HepG2 (cell line): ENCODE results near the gene MXD3. TPM values are rescaled to one million over a fixed set of nuclear protein-coding genes. Genes with fewer than 3 reads are reported as not detected.
A peak's percentile ranks its signal among the peaks of the same experiment; 100 is the strongest.

Experiments used
- CREBL2 ChIP-seq: sonication (generic); formaldehyde crosslinking; IDR thresholded peaks from 2 replicates; pipeline ENCODE4 v1.8.1; 2023; ENCODE audit warnings: missing genetic modification reagents, mild to moderate bottlenecking, borderline replicate concordance
- HMGXB3 ChIP-seq: sonication (generic); formaldehyde crosslinking; IDR thresholded peaks from 2 replicates; pipeline ENCODE4 v1.4.0; 2020; ENCODE audit warnings: missing genetic modification reagents, borderline replicate concordance
- KLF16 ChIP-seq, 2 experiments: sonication (generic) in 1 of 2; formaldehyde crosslinking in 1 of 2; IDR thresholded peaks; 2 replicates each; pipeline versions ENCODE4 v1.6.1 to v1.8.0; 2016 to 2023; ENCODE audit warnings: missing genetic modification reagents in 2 of 2, missing compliant biosample characterization in 1 of 2
- LBX2 ChIP-seq: sonication (generic); formaldehyde crosslinking; IDR thresholded peaks from 2 replicates; pipeline ENCODE4 v1.5.0; 2020; ENCODE audit warnings: missing genetic modification reagents, mild to moderate bottlenecking, borderline replicate concordance
- MXI1 ChIP-seq: IDR thresholded peaks from 3 replicates; pipeline ENCODE4 v1.6.1; 2012; ENCODE audit warnings: low read depth, low read length, inconsistent platforms, borderline replicate concordance
- REST ChIP-seq, 2 experiments: IDR thresholded peaks; 2 replicates each; pipeline ENCODE4 v1.6.1; 2011 to 2012; ENCODE audit warnings: low read length in 2 of 2, borderline replicate concordance in 1 of 2, low read depth in 1 of 2, mild to moderate bottlenecking in 1 of 2, moderate library complexity in 1 of 2
- RFX5 ChIP-seq: IDR thresholded peaks from 2 replicates; pipeline ENCODE4 v1.6.1; 2011; ENCODE audit warnings: low read depth, low read length, improper control_type of control experiment
- THAP7 ChIP-seq: sonication (generic); formaldehyde crosslinking; IDR thresholded peaks from 2 replicates; pipeline ENCODE4 v1.8.1; 2023; ENCODE audit warnings: mild to moderate bottlenecking, missing genetic modification reagents
- ZBTB33 ChIP-seq: sonication (generic); formaldehyde crosslinking; IDR thresholded peaks from 2 replicates; pipeline ENCODE4 v1.4.0; 2020; ENCODE audit warnings: missing genetic modification reagents
- ZNF350 ChIP-seq: sonication (generic); formaldehyde crosslinking; IDR thresholded peaks from 2 replicates; pipeline ENCODE4 v1.4.0; 2020; ENCODE audit warnings: mild to moderate bottlenecking, low read depth, missing genetic modification reagents, borderline replicate concordance
- ZNF414 ChIP-seq: sonication (generic); formaldehyde crosslinking; IDR thresholded peaks from 2 replicates; pipeline ENCODE4 v1.5.0; 2020; ENCODE audit warnings: missing genetic modification reagents
- ZNF781 ChIP-seq: sonication (generic); formaldehyde crosslinking; IDR thresholded peaks from 2 replicates; pipeline ENCODE4 v1.5.1; 2020; ENCODE audit warnings: borderline replicate concordance, mild to moderate bottlenecking, missing genetic modification reagents; ENCODE audit errors: not compliant biosample characterization
- ZZZ3 ChIP-seq: sonication (generic); formaldehyde crosslinking; IDR thresholded peaks from 2 replicates; pipeline ENCODE4 v1.4.0; 2020; ENCODE audit warnings: missing genetic modification reagents, mild to moderate bottlenecking, borderline replicate concordance
- polyA plus RNA-seq, 8 experiments: library from polyadenylated mRNA; depleted of rRNA in 3 of 8; stranded (reverse) in 7 of 8; unstranded in 1 of 8; fragments of >200 nt; fragmentation: Illumina TruSeq in 4 of 8; extraction: Trizol in 4 of 8; gene quantifications; 2 replicates each; pipeline versions ENCODE4 v1.2.1 to v1.2.3, GENCODE V29; 2011 to 2016; ENCODE audit warnings: low read depth in 4 of 8, missing spikeins in 1 of 8, mixed read lengths in 1 of 8; ENCODE audit not compliant: insufficient read depth in 1 of 8
- total RNA-seq, 5 experiments: library from RNA; depleted of rRNA; stranded (reverse); fragments of >200 nt; fragmentation: Illumina TruSeq; extraction: Trizol; gene quantifications; 2 replicates each; pipeline ENCODE4 v1.2.3, GENCODE V29; 2016; ENCODE audit warnings: low read depth in 1 of 5

The MXD3 gene
- total and polyA plus RNA-seq, 2 of the 13 experiments (the other 11 are each of a cell fraction or from before 2014, with no cell fraction given), result 10.5 to 12.8 TPM

GRCh38 chr5:177311723-177312648 is at the start of gene MXD3 (continued):
- TF ChIP-seq ZNF781, result no peak
- no peak for TF ChIP-seq LBX2 (CRISPR knock-in tag)
- no peak for TF ChIP-seq HMGXB3 (CRISPR knock-in tag)
- 0 out of 2 replicates have a peak, but pooled peaks have one; percentile 22 for TF ChIP-seq RFX5
- TF ChIP-seq THAP7 (CRISPR knock-in tag), result no peak
- TF ChIP-seq REST (IDR thresholded peaks at IDR 0.05; ENCODE audit: borderline replicate concordance in 1 of 2, low read depth in 1 of 2, low read length in 2 of 2), result no peak
- no peak for TF ChIP-seq CREBL2
- TF ChIP-seq ZNF350 (CRISPR knock-in tag), result no peak
- TF ChIP-seq ZNF414, result no peak
- TF ChIP-seq KLF16 (CRISPR knock-in tag; IDR thresholded peaks at IDR 0.05), result peak in 1 of 2 experiments; percentile 71; a peak in 1 of 4 replicates
- TF ChIP-seq ZZZ3 (CRISPR knock-in tag), result no peak
- TF ChIP-seq ZBTB33 (CRISPR knock-in tag), result no peak
- TF ChIP-seq MXI1, result peak; percentile 99
